Activated B cell treated with CpG ODN at 0.5 μM for 24 hours (primary cell): ENCODE measurements around the gene EAF1. TPM values are rescaled to one million over a fixed set of nuclear protein-coding genes. Genes with fewer than 3 reads are reported as not detected.
"Not testable (repeated sequence)": the region's sequence is repeated elsewhere in the genome, so short reads cannot be mapped to it uniquely, and the experiment has no call there.

Experiments
- ATAC-seq: fragments of 200-7000 bp; cut with Tn5 transposase; one replicate; pipeline ENCODE4 v1.10.0; 2021; ENCODE audit warnings: low read depth, mild to moderate bottlenecking, moderate library complexity
- CTCF ChIA-PET: fragments of 350-600 bp; sonication (Branson Sonifier 250); formaldehyde crosslinking; loops from one replicate; lab custom pipeline; 2021; ENCODE audit warnings: antibody characterized with exemption; lab: Charles Lee
- POLR2A ChIA-PET: fragments of 350-600 bp; sonication (Branson Sonifier 250); formaldehyde crosslinking; loops from one replicate; lab custom pipeline; 2021; ENCODE audit warnings: antibody characterized with exemption; lab: Charles Lee
- DNase-seq: peaks from one replicate; pipeline ENCODE4 v3.0.0; 2022
- H3K27ac Mint-ChIP-seq: one replicate; pipeline ENCODE4 v1.8.0; 2020; ENCODE audit warnings: mixed read lengths
- H3K27me3 Mint-ChIP-seq: one replicate; pipeline ENCODE4 v1.8.0; 2021; ENCODE audit warnings: mixed read lengths
- H3K36me3 Mint-ChIP-seq: one replicate; pipeline ENCODE4 v1.8.0; 2021; ENCODE audit warnings: low read depth, mixed read lengths
- H3K4me1 Mint-ChIP-seq: one replicate; pipeline ENCODE4 v1.8.0; 2021; ENCODE audit warnings: mixed read lengths
- H3K4me3 Mint-ChIP-seq: one replicate; pipeline ENCODE4 v1.8.0; 2020; ENCODE audit warnings: mild to moderate bottlenecking, mixed read lengths
- H3K9me3 Mint-ChIP-seq: one replicate; pipeline ENCODE4 v1.8.0; 2020; ENCODE audit warnings: mixed read lengths
- intact Hi-C: fragments of 100-400 bp; cut with micrococcal nuclease; formaldehyde crosslinking; loops from one replicate; pipeline ENCODE4 v1.15.1; 2024
- total RNA-seq: library from RNA; stranded (reverse); gene quantifications from 2 replicates; pipeline ENCODE4 v1.2.3, GENCODE V29; 2022
- TF ChIP-seq, protein P1 (sequence below): fragments of 200-600 bp; IDR thresholded peaks from one replicate; pipeline ENCODE4 v1.8.0; 2022; ENCODE audit warnings: antibody characterized with exemption, mild to moderate bottlenecking

Gene EAF1
- total RNA-seq, 1 donor from 2014 or later = 19.7 TPM

DNA sequence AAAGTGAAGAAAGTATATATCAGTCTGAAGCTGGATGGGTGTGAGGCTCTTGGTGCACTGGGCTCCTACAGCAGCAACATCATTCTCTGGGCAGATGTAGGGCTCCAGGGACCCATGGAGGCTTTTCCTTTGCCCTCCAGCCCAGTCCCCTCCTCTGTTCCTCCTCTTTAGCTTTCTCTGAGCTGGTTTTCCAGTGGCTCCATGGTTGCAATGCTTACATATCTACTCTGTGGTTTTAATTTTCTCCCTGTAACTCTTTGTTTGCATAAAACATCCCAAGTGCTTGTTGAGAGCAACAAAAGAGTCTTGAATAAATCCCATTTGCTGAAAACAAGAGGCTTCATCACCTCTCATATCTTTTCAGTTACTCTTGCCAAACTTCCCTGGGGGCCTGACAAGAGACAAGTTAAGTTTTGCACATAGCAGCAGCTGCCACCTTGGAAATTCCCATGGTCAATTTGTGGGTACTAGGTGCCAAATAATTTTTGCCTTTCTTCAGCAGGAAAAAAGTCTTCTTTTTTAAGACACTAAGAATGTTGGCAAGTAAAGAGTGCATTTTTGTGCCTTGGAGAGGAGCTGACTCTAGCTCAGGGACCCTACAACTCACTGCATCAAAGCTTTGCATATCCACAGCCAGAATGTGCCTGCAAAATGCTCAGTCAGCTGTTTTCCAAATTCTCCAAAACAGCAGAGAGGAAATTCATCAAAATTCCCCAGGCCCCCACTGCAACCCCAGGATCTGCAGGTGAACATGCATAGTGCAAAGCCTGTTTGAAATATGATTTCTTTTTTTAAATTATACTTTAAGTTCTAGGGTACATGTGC lies 52.2 kb downstream of the EAF1 start:
- ChIA-PET POLR2A (no interaction called here), CTCF (interaction anchor here (0.7 kb wide), 1 partner anchor 165 kb away, joined by 3 read pairs; no protein-coding TSS in a partner anchor)
- DNase-seq (no peak), ATAC-seq (no peak)
- H3K4me1 Mint-ChIP-seq = no peaks in the 10 kb centered on the region
- H3K4me3 Mint-ChIP-seq = no peak overlapping the region
- intact Hi-C loops = no loop called here
- H3K9me3 Mint-ChIP-seq = no peaks in the 10 kb centered on the region
- TF ChIP-seq, protein P1, sequence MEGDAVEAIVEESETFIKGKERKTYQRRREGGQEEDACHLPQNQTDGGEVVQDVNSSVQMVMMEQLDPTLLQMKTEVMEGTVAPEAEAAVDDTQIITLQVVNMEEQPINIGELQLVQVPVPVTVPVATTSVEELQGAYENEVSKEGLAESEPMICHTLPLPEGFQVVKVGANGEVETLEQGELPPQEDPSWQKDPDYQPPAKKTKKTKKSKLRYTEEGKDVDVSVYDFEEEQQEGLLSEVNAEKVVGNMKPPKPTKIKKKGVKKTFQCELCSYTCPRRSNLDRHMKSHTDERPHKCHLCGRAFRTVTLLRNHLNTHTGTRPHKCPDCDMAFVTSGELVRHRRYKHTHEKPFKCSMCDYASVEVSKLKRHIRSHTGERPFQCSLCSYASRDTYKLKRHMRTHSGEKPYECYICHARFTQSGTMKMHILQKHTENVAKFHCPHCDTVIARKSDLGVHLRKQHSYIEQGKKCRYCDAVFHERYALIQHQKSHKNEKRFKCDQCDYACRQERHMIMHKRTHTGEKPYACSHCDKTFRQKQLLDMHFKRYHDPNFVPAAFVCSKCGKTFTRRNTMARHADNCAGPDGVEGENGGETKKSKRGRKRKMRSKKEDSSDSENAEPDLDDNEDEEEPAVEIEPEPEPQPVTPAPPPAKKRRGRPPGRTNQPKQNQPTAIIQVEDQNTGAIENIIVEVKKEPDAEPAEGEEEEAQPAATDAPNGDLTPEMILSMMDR = no peak
- H3K27me3 Mint-ChIP-seq = peaks cover 3% of the 10 kb centered on the region
- H3K27ac Mint-ChIP-seq = no peak overlapping the region
- no peaks in the 10 kb centered on the region for H3K36me3 Mint-ChIP-seq

DNA sequence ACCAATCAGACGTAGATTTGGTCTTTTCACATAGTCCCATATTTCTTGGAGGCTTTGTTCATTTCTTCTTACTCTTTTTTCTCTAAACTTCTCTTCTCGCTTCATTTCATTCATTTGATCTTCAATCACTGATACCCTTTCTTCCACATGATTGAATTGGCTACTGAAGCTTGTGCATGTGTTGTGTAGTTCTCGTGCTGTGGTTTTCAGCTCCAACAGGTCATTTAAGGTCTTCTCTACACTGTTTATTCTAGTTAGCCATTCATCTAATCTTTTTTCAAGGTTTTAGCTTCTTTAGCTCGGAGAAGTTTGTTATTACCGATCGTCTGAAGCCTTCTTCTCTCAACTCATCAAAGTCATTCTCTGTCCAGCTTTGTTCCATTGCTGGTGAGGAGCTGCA lies 57.2 kb downstream of the EAF1 start:
- DNase-seq, H3K4me3 Mint-ChIP-seq, H3K27ac Mint-ChIP-seq, H3K9me3 Mint-ChIP-seq, intact Hi-C loops, H3K36me3 Mint-ChIP-seq, H3K4me1 Mint-ChIP-seq, ATAC-seq, CTCF ChIA-PET, H3K27me3 Mint-ChIP-seq, POLR2A ChIA-PET: not testable (repeated sequence)

DNA sequence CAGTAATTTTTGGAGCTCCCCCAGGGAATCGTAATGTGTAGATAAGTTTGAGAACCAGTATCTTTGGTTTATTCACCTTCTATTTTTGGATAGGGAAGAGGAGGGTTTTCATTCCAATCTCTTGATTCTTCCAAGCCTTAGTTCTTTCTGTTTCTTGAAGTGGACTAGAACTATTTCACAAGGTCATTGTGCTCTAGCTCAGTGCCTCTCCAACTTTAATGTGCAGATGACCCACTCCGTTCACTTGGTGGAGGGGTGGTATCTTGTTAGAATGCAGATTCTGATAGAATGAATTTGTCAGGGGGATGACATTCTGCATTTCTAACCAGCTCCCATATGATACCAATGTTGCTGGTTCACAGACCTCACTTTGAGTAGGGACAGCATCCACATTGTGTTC lies 58.6 kb downstream of the EAF1 start:
- peaks cover 5% of the 10 kb centered on the region for H3K27me3 Mint-ChIP-seq
- no peaks in the 10 kb centered on the region for H3K4me1 Mint-ChIP-seq
- no peak for ATAC-seq
- H3K9me3 Mint-ChIP-seq = no peaks in the 10 kb centered on the region
- no peaks in the 10 kb centered on the region for H3K36me3 Mint-ChIP-seq
- POLR2A ChIA-PET = no interaction called here
- no peak overlapping the region for H3K4me3 Mint-ChIP-seq
- intact Hi-C loops = no loop called here
- no peak overlapping the region for H3K27ac Mint-ChIP-seq
- no peak for DNase-seq
- TF ChIP-seq, protein P1 = no peak
- CTCF ChIA-PET = no interaction called here

DNA sequence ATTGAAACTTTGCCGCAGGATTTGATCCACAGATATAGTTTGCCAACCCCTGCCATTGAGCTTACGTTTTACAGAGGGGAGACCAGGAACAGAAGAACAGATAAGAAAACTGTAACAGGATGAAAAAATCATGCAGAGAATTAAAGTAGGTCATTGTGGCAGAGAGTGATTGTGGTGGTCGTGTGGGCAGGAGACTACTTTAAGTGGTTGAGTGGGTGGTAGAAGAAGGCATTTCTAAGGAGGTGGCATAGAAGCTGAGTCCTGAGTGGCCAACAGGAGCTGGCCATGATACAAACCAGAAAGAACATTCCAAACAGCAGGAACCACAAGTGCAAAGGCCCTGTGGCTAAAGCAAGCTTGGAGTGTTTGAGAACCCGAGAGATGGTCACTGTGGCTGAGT lies 59.6 kb downstream of the EAF1 start:
- Mint-ChIP-seq H3K27ac (no peak overlapping the region), H3K9me3 (no peaks in the 10 kb centered on the region), H3K36me3 (no peaks in the 10 kb centered on the region), H3K27me3 (peaks cover 5% of the 10 kb centered on the region), H3K4me3 (no peak overlapping the region), H3K4me1 (no peaks in the 10 kb centered on the region)
- DNase-seq = no peak
- intact Hi-C loops = no loop called here
- ChIA-PET POLR2A (no interaction called here), CTCF (no interaction called here)
- TF ChIP-seq, protein P1 = no peak
- no peak for ATAC-seq

DNA sequence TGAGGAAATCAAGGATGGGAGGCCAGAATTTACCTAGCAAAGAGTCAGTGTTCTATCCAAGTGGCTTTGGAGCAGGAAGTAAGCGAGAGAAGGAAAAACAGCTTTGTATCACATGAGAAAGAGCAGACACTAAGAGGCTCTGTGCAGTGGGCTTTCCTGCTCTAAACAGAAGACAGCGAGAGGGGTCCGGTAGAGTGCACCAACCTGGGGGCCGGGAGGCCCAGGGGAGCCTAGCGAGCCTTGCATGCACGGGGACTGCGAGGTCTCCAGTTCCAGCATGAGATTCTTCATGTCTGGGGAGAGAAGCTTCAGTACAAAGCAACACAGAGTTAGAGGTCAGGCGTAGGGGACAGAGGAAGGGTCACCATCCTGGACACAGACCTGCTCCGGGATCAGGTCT lies 60.6 kb downstream of the EAF1 start:
- ChIA-PET POLR2A (no interaction called here), CTCF (no interaction called here)
- no peaks in the 10 kb centered on the region for H3K36me3 Mint-ChIP-seq
- H3K4me3 Mint-ChIP-seq = no peak overlapping the region
- no peak for ATAC-seq
- H3K4me1 Mint-ChIP-seq = no peaks in the 10 kb centered on the region
- no peak for DNase-seq
- intact Hi-C loops = no loop called here
- H3K9me3 Mint-ChIP-seq = no peaks in the 10 kb centered on the region
- peaks cover 5% of the 10 kb centered on the region for H3K27me3 Mint-ChIP-seq
- TF ChIP-seq, protein P1 = no peak
- no peak overlapping the region for H3K27ac Mint-ChIP-seq
